WI38 (cell line): ENCODE results near the gene SERTAD3.

Source experiments
- H3K4me3 ChIP-seq: 2 replicates; pipeline ENCODE4 v1.5.1; 2011; ENCODE audit warnings: low read depth, mild to moderate bottlenecking, control low read depth, low read length
- TF ChIP-seq, protein P1 (sequence below): IDR thresholded peaks from 2 replicates; pipeline ENCODE4 v1.5.1; 2012; ENCODE audit warnings: low read depth, mild to moderate bottlenecking, control low read depth, low read length

SERTAD3 gene

DNA sequence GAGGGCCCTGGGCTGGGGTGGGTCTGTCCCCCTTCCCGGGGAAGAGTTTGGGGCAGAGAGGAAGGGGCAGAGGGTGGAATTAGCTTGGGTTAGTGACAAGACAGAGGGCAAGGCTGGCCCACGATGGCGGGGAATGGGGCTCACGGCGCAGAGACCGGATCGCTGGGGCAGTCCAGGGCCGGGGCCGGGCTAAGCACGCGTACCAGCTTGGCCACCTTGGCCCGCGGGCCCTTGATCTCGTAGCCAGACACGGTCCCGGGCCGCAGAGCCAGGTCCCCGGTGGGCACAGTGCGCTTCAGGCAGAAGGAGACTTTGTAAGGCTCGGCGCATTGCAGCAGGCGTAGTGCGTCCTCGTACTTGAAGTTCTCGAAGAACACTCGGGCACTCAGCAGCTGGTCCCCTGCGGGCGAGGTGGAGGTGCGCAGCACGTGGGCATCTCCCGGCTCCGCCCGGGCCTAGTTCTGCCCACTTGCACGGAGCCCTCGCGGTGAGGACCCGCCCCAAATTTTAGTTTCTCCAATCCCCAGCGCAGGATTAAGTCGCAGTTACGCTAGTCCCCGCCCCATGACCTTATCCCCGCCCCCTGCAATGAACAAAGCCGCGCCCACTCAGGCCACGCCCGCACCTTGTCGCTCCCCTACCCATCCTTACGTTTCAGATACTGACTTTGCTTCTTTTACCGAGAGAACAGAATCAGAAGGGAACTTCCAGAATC lies 45.6 kb downstream of the SERTAD3 start:
- TF ChIP-seq, protein P1, sequence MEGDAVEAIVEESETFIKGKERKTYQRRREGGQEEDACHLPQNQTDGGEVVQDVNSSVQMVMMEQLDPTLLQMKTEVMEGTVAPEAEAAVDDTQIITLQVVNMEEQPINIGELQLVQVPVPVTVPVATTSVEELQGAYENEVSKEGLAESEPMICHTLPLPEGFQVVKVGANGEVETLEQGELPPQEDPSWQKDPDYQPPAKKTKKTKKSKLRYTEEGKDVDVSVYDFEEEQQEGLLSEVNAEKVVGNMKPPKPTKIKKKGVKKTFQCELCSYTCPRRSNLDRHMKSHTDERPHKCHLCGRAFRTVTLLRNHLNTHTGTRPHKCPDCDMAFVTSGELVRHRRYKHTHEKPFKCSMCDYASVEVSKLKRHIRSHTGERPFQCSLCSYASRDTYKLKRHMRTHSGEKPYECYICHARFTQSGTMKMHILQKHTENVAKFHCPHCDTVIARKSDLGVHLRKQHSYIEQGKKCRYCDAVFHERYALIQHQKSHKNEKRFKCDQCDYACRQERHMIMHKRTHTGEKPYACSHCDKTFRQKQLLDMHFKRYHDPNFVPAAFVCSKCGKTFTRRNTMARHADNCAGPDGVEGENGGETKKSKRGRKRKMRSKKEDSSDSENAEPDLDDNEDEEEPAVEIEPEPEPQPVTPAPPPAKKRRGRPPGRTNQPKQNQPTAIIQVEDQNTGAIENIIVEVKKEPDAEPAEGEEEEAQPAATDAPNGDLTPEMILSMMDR = no peak
- H3K4me3 ChIP-seq = no peak overlapping the region

DNA sequence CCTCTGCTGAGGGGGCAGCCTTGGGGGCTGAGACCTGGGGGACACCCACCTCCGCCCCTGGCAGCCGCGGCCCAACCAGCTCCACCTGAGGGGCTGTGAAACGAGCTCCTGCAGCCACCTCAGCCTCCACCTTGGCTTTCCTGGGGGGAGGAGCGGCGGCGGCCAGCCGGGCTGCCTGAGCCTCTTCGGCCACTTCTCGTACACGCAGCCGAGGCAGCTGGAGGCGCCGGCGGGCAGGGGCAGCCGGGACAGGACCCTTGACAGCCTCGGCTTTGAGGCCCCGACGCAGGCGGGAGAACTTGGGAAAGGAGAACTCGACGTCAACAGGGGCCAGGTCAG lies 46.6 kb downstream of the SERTAD3 start:
- H3K4me3 ChIP-seq = no peak overlapping the region
- TF ChIP-seq, protein P1 = no peak

DNA sequence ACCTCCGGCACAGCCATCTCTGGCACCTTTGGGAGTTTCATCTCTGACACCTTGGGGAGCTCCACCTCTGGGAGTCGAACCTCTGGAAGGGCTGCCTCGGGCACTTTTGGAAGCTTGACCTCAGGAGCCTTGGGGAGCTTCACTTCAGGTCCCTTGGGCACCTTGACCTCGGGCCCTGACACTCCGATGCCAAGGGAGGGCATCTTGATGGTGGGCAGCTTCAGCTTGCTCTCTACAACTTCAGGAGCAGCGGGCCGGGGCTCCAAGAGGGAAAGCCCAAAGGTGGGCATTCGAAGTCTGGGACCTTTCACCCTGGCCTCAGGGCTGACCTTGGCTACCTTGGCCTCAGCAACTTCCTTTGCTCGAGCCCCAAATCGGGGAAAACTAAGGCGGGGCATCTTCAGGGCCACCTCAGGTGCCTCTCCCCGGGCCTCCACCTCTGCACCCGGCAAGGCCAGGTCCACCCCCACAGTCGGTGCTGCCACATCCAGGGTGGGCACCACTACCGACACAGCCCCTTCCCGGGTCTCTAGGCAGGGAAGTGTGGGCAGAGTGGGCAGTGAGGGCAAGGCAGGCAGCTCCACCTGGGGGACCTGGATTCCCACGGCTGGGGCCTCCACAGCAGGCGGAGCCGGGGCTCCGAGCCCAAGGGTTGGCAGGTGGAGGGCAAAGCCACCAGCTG lies 47.1 kb downstream of the SERTAD3 start:
- no peak overlapping the region for H3K4me3 ChIP-seq
- TF ChIP-seq, protein P1 = no peak

DNA sequence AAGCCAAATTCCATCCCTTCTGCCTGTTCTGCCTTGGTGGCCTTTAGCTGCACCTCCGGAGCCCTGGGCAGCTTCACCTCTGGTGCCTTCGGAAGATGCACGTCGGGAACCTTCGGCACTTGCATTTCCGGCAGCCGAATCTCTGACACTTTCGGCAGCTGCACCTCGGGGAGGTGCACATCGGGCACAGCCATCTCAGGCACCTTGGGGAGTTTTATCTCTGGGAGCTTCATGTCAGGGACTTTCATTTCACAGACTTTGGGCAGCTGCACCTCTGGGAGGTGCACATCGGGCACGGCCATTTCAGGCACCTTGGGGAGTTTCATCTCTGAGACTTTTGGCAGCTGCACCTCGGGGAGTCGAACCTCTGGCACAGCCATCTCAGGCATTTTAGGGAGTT lies 48.2 kb downstream of the SERTAD3 start:
- TF ChIP-seq, protein P1 = no peak
- H3K4me3 ChIP-seq = no peak overlapping the region

DNA sequence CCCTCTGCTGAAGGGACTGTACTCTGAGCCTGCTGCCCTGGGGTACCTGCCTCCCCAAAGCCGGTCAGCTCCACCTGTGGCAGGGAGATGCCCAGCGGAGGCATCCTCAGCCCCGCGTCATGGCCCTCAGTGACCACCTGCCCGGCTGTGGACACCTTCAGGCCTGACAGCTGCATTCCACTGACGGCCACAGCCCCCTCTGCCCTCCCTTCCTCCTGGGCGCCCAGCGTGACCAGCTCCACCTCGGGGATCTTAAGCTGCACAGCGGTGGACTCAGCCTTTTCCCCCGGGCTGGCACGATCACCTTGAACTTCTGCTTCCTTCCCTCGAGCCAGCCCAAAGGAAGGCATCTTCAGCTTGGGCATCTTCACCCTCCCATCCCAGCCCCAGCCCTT lies 49.3 kb downstream of the SERTAD3 start:
- TF ChIP-seq, protein P1 = no peak
- no peak overlapping the region for H3K4me3 ChIP-seq

DNA sequence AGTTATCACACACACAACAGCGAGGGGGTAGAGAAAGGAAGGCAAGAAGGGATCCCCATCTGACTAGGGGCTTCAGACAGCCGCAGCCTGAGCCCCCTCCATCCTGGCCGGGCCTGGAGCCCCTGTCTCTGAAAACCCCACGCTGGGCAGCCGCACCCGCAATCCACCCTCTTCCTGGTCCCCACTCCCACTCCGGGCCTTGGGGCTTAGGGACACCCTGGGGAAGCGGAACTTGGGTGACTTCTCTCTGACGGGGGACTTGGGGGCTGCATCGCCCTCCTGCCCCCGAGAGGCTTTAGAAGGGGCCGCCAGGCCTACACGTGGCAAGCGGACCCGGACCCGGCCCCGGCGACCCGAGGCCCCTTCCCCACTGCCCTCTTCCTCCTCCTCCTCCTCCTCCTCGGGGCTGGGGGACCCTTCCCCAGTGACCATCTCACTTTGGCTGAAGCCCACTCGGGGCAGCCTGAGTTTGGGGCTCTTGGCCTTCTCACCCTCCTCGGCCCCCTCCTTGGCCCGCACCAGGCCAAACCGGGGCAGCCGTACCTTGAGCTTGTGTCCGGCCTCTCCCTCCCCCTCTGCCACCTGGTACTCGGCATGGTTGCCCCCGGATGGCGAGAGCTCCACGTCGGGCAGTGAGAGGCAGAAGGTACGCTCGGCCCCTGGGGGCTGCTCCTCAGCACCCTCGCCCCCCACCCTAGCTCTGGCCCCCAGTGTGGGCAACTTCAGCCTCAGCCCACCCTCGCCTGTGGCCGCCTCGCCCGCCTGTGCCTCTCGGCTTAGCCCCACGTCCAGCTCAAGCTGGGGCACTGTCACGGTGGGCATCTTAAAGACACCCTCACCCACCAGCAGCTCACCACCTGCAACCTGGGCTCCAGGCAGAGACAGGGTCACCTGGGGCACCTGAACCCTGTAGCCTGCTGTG lies 50.0 kb downstream of the SERTAD3 start:
- TF ChIP-seq, protein P1 = no peak

More for the DNA sequence above, 50.0 kb downstream of the SERTAD3 start:
- H3K4me3 ChIP-seq = no peak overlapping the region
